ENCODE data around the gene SLC7A4.

SLC7A4 gene

DNA sequence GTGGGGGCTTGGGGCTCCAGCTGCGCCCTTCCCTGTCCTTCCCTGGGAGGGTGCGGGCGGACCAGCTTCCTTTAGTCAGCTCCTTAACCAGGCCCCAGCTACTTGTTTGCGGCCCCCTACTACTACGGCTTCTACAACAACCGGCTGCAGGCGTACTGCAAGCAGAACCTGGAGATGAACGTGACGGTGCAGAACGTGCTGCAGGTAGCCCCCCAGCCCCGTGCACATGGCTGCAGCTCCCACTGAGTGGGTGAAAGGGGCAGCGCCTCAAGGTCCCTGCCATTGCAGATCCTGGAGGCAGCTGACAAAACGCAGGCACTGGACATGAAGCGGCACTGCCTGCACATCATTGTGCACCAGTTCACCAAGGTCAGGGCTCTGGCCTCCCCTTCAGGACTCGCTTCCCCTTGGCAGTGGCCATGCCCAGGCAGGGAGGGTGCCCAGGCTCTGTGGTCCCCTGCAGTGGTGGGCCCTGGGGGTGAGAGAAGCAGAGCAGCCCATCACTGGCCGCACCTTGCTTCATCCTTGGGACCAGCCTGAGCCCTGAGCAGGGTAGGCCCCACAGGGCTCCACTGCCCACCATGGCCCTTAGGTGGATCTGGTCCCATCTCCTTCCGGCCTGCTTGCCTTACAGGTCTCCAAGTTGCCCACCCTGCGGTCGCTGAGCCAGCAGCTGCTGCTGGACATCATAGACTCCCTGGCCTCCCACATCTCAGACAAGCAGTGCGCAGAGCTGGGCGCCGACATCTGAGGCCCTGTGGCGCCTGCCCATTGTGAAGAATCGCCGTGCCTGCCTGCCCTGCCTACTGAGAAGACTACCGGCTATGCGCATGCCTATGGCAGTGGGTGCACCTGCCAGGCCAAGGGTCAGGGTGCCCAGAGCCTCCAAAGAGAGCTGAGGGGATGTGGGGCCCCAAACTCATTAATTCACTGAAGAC is 35.5 kb downstream of the SLC7A4 start:
- Histone ChIP-seq H4K20me1 (ENCODE audit: insufficient read depth, low read length) (0 out of 2 replicates have a peak, but pooled peaks cover 3% of the 10 kb centered on the region), H3K4me2 (ENCODE audit: low read length) (no peak overlapping the region), H3K27ac (ENCODE audit: low read length) (no peak overlapping the region), H2AFZ (ENCODE audit: low read depth, low read length) (no peak overlapping the region), H3K9ac (ENCODE audit: low read length) (no peak overlapping the region), H3K4me1 (ENCODE audit: low read length) (peaks cover 10% of the 10 kb centered on the region), H3K27me3 (ENCODE audit: low read depth, low read length) (no peaks in the 10 kb centered on the region), H3K4me3 (ENCODE audit: low read length) (no peak overlapping the region), H3K36me3 (replicated peaks; ENCODE audit: low read depth, low read length) (peaks cover 49% of the 10 kb centered on the region), H3K79me2 (ENCODE audit: low read length) (peaks cover 23% of the 10 kb centered on the region), H3K9me3 (ENCODE audit: insufficient read depth, low read length) (no peaks in the 10 kb centered on the region)
- TF ChIP-seq, protein P1, sequence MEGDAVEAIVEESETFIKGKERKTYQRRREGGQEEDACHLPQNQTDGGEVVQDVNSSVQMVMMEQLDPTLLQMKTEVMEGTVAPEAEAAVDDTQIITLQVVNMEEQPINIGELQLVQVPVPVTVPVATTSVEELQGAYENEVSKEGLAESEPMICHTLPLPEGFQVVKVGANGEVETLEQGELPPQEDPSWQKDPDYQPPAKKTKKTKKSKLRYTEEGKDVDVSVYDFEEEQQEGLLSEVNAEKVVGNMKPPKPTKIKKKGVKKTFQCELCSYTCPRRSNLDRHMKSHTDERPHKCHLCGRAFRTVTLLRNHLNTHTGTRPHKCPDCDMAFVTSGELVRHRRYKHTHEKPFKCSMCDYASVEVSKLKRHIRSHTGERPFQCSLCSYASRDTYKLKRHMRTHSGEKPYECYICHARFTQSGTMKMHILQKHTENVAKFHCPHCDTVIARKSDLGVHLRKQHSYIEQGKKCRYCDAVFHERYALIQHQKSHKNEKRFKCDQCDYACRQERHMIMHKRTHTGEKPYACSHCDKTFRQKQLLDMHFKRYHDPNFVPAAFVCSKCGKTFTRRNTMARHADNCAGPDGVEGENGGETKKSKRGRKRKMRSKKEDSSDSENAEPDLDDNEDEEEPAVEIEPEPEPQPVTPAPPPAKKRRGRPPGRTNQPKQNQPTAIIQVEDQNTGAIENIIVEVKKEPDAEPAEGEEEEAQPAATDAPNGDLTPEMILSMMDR (IDR thresholded peaks at IDR 0.05; ENCODE audit: low read depth, low read length): no peak
- TF ChIP-seq EZH2phosphoT487 (IDR thresholded peaks at IDR 0.05; ENCODE audit: low read depth): no peak

DNA sequence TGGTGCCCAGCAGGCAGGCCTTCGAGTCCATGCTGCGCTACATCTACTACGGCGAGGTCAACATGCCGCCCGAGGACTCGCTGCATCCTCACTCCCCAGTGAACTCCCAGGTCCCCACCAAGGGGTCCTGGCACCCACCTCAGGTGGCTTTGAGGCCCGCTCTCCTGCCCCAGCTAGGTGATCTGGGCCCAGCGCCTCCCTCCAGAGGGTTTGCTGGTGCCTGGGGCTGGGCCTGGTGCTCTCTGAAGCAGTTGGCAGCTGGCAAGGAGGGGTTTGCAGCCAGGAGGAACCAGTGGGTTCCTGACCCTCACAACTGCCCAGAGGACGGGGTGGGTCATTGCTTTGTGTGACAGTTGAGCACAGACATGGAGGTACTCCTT is 36.3 kb downstream of the SLC7A4 start:
- Histone ChIP-seq H3K4me2 (ENCODE audit: low read length) (no peak overlapping the region), H2AFZ (ENCODE audit: low read depth, low read length) (no peak overlapping the region), H4K20me1 (ENCODE audit: insufficient read depth, low read length) (0 out of 2 replicates have a peak, but pooled peaks cover 3% of the 10 kb centered on the region), H3K9me3 (ENCODE audit: insufficient read depth, low read length) (no peaks in the 10 kb centered on the region), H3K27ac (ENCODE audit: low read length) (no peak overlapping the region), H3K36me3 (replicated peaks; ENCODE audit: low read depth, low read length) (peaks cover 50% of the 10 kb centered on the region), H3K4me1 (ENCODE audit: low read length) (peaks cover 9% of the 10 kb centered on the region), H3K27me3 (ENCODE audit: low read depth, low read length) (no peaks in the 10 kb centered on the region), H3K4me3 (ENCODE audit: low read length) (no peak overlapping the region), H3K79me2 (ENCODE audit: low read length) (peaks cover 17% of the 10 kb centered on the region), H3K9ac (ENCODE audit: low read length) (no peak overlapping the region)
- TF ChIP-seq EZH2phosphoT487 (IDR thresholded peaks at IDR 0.05; ENCODE audit: low read depth): no peak
- TF ChIP-seq, protein P1 (IDR thresholded peaks at IDR 0.05; ENCODE audit: low read depth, low read length): no peak

DNA sequence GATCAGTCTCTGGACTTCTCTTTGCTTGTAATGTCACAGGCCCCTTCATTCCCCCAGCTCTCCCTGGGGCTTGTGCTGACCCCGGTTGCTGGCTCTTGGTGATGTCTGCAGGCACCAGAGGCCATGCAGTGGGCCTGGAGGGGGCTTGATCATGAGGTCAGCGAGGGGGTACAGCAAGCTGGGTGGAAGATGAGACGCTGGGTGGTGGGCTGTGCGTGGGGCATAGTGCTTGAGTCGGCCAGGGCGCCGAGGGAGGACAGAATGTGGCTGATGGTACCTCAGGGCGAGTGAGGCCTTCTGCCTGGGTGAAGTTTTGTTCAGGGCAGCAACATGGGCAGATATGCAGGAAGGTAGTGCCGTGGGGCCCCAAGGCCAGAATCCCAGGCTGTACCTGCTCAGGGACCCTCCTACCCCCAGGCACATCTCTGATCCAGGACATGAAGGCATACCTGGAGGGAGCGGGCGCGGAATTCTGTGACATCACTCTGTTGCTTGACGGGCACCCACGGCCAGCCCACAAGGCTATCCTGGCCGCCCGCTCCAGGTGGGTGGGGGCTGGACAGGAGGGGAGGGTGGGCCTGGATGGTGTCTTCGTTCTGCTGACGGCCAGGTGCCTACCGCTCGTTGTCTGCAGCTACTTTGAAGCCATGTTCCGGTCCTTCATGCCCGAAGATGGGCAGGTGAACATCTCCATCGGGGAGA is 36.9 kb downstream of the SLC7A4 start:
- H2AFZ ChIP-seq (ENCODE audit: low read depth, low read length): no peak overlapping the region
- H3K4me3 ChIP-seq (ENCODE audit: low read length): no peak overlapping the region
- no peak for TF ChIP-seq EZH2phosphoT487 (IDR thresholded peaks at IDR 0.05; ENCODE audit: low read depth)
- TF ChIP-seq, protein P1 (IDR thresholded peaks at IDR 0.05; ENCODE audit: low read depth, low read length): no peak
- peaks cover 12% of the 10 kb centered on the region for H3K79me2 ChIP-seq (ENCODE audit: low read length)
- 0 out of 2 replicates have a peak, but pooled peaks cover 1% of the 10 kb centered on the region for H4K20me1 ChIP-seq (ENCODE audit: insufficient read depth, low read length)
- H3K9ac ChIP-seq (ENCODE audit: low read length): no peak overlapping the region
- H3K27me3 ChIP-seq (ENCODE audit: low read depth, low read length): no peaks in the 10 kb centered on the region
- peaks cover 4% of the 10 kb centered on the region for H3K4me1 ChIP-seq (ENCODE audit: low read length)
- H3K9me3 ChIP-seq (ENCODE audit: insufficient read depth, low read length): no peaks in the 10 kb centered on the region
- peaks cover 50% of the 10 kb centered on the region for H3K36me3 ChIP-seq (replicated peaks; ENCODE audit: low read depth, low read length)
- H3K27ac ChIP-seq (ENCODE audit: low read length): no peak overlapping the region
- no peak overlapping the region for H3K4me2 ChIP-seq (ENCODE audit: low read length)

DNA sequence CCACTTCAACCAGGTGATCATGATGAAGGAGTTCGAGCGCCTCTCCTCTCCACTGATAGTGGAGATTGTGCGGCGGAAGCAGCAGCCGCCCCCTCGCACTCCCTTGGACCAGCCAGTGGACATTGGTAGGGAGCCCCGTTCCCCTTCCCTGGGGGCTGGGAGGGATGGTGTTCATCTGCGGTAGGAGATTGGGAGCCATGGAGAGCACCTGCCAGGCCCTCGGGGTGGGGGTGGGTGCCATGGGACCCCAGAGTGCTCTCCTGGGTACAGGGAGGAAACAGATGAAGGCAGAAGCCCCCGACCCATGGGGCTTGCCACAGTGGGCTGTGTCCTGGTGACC is 37.5 kb downstream of the SLC7A4 start:
- Histone ChIP-seq H2AFZ (ENCODE audit: low read depth, low read length) (no peak overlapping the region), H3K79me2 (ENCODE audit: low read length) (peaks cover 6% of the 10 kb centered on the region; the same call in 1 of the 2 replicates), H3K27me3 (ENCODE audit: low read depth, low read length) (no peaks in the 10 kb centered on the region), H3K36me3 (replicated peaks; ENCODE audit: low read depth, low read length) (peaks cover 47% of the 10 kb centered on the region), H4K20me1 (ENCODE audit: insufficient read depth, low read length) (no peaks in the 10 kb centered on the region), H3K9ac (ENCODE audit: low read length) (no peak overlapping the region), H3K4me1 (ENCODE audit: low read length) (no peaks in the 10 kb centered on the region), H3K4me3 (ENCODE audit: low read length) (no peak overlapping the region), H3K27ac (ENCODE audit: low read length) (no peak overlapping the region), H3K9me3 (ENCODE audit: insufficient read depth, low read length) (no peaks in the 10 kb centered on the region), H3K4me2 (ENCODE audit: low read length) (no peak overlapping the region)
- TF ChIP-seq, protein P1 (IDR thresholded peaks at IDR 0.05; ENCODE audit: low read depth, low read length): no peak
- no peak for TF ChIP-seq EZH2phosphoT487 (IDR thresholded peaks at IDR 0.05; ENCODE audit: low read depth)
